GM13976 (cell line): Measurements from ENCODE around the gene CADPS.

Source experiments
- DNase-seq: peaks from one replicate; pipeline ENCODE4 v3.0.0; 2012; ENCODE audit warnings: low spot score
- CTCF ChIP-seq: IDR thresholded peaks from 2 replicates; pipeline ENCODE4 v1.5.1; 2012; ENCODE audit warnings: borderline replicate concordance, mild to moderate bottlenecking; ENCODE audit not compliant: insufficient read depth; ENCODE audit errors: extremely low read depth, missing control alignments, control extremely low read depth
- in situ Hi-C: fragments of 300-500 bp; cut with MboI; formaldehyde crosslinking; loops from one replicate; pipeline ENCODE4 v1.12.0; 2022; ENCODE audit warnings: low sequenced_read_pairs, mixed read lengths, inconsistent platforms; ENCODE audit not compliant: unreplicated experiment

Gene CADPS

GRCh38 chr3:62622553-62623174 is 252.6 kb downstream of the CADPS start:
- peak; percentile 19 for TF ChIP-seq CTCF
- peak; percentile 8 for DNase-seq
- in situ Hi-C loops, result no loop called here

GRCh38 chr3:62621925-62622324 is 253.3 kb downstream of the CADPS start:
- no peak for DNase-seq
- in situ Hi-C loops, result no loop called here

GRCh38 chr3:62621176-62621575 is 254.0 kb downstream of the CADPS start:
- TF ChIP-seq CTCF, result no peak
- in situ Hi-C loops, result no loop called here
- DNase-seq, result no peak

More at GRCh38 chr3:62621925-62622324, 253.3 kb downstream of the CADPS start:
- no peak for TF ChIP-seq CTCF

GRCh38 chr3:62615258-62615849 is 259.9 kb downstream of the CADPS start:
- TF ChIP-seq CTCF, result no peak
- in situ Hi-C loops, result no loop called here
- DNase-seq, result no peak

- in situ Hi-C loops, result no loop called here
Measured at GRCh38 chr3:62614527-62614926, 260.7 kb downstream of the CADPS start.

GRCh38 chr3:62611541-62612240 is 263.5 kb downstream of the CADPS start:
- DNase-seq, result no peak
- in situ Hi-C loops, result no loop called here
- no peak for TF ChIP-seq CTCF

More at GRCh38 chr3:62614527-62614926, 260.7 kb downstream of the CADPS start:
- no peak for DNase-seq
- no peak for TF ChIP-seq CTCF
